Vagina (tissue), 2 donors: ENCODE data around the gene WBP1. TPM values are rescaled to one million over a fixed set of nuclear protein-coding genes. Genes with fewer than 3 reads are reported as not detected.

Experiments
- DNase-seq, 2 donors: peaks; one replicate each; pipeline ENCODE4 v3.0.0-alpha.2; 2017; ENCODE audit errors: extremely low spot score in 2 of 2
- H3K27ac ChIP-seq: fragments of 200-600 bp; sonication (generic); one replicate; pipeline ENCODE4 v1.5.1; 2019
- H3K27me3 ChIP-seq: fragments of 200-600 bp; sonication (generic); one replicate; pipeline ENCODE4 v1.5.1; 2019
- H3K36me3 ChIP-seq, 2 donors: fragments of 200-600 bp; sonication (generic); one replicate each; pipeline ENCODE4 v1.5.1; 2017 to 2019
- H3K4me1 ChIP-seq: fragments of 200-600 bp; sonication (generic); one replicate; pipeline ENCODE4 v1.5.1; 2019
- H3K4me3 ChIP-seq, 2 donors: fragments of 200-600 bp; sonication (generic); 1 replicate in 1 of 2; 2 replicates in 1 of 2; pipeline ENCODE4 v1.5.1; 2016 to 2019
- H3K9me3 ChIP-seq: fragments of 200-600 bp; sonication (generic); one replicate; pipeline ENCODE4 v1.5.1; 2019
- POLR2A ChIP-seq, 2 donors: fragments of 450-650 bp; IDR thresholded peaks; one replicate each; pipeline ENCODE4 v1.6.1; 2017; ENCODE audit warnings: antibody characterized with exemption in 2 of 2, mild to moderate bottlenecking in 2 of 2, moderate library complexity in 2 of 2
- POLR2AphosphoS5 ChIP-seq, 2 donors: sonication (generic); formaldehyde crosslinking; IDR thresholded peaks; one replicate each; pipeline ENCODE4 v1.9.0; 2017; ENCODE audit warnings: antibody characterized with exemption in 2 of 2, mild to moderate bottlenecking in 2 of 2, low read depth in 1 of 2; ENCODE audit not compliant: insufficient read depth in 1 of 2
- intact Hi-C: fragments of 100-400 bp; cut with DNase I; formaldehyde crosslinking; loops from one replicate; pipeline ENCODE4 v1.15.1; 2023
- total RNA-seq: library from RNA; depleted of rRNA; stranded (reverse); fragments of >200 nt; gene quantifications from one replicate; pipeline ENCODE4 v1.2.3, GENCODE V29; 2016
- TF ChIP-seq, protein P1 (sequence below), 3 experiments: fragments of 450-650 bp in 2 of 3; fragments of 200-600 bp in 1 of 3; sonication (generic) in 1 of 3; IDR thresholded peaks; one replicate each; pipeline ENCODE4 v1.5.1; 2017 to 2019; ENCODE audit warnings: antibody characterized with exemption in 3 of 3, mild to moderate bottlenecking in 2 of 3, moderate library complexity in 2 of 3

The WBP1 gene
- total RNA-seq, 1 donor from 2014 or later, result 63.1 TPM

GRCh38 chr2:74424139-74424992 is 33.9 kb upstream of the WBP1 start:
- peaks cover 0 to 21% of the 10 kb centered on the region in 2 donors for H3K36me3 ChIP-seq
- no peak overlapping the region for H3K27ac ChIP-seq
- no peak for DNase-seq
- TF ChIP-seq POLR2A (IDR thresholded peaks at IDR 0.05), result no peak
- no peak for TF ChIP-seq POLR2AphosphoS5 (IDR thresholded peaks at IDR 0.05; ENCODE audit: insufficient read depth in 1 of 2, low read depth in 1 of 2)
- TF ChIP-seq, protein P1, sequence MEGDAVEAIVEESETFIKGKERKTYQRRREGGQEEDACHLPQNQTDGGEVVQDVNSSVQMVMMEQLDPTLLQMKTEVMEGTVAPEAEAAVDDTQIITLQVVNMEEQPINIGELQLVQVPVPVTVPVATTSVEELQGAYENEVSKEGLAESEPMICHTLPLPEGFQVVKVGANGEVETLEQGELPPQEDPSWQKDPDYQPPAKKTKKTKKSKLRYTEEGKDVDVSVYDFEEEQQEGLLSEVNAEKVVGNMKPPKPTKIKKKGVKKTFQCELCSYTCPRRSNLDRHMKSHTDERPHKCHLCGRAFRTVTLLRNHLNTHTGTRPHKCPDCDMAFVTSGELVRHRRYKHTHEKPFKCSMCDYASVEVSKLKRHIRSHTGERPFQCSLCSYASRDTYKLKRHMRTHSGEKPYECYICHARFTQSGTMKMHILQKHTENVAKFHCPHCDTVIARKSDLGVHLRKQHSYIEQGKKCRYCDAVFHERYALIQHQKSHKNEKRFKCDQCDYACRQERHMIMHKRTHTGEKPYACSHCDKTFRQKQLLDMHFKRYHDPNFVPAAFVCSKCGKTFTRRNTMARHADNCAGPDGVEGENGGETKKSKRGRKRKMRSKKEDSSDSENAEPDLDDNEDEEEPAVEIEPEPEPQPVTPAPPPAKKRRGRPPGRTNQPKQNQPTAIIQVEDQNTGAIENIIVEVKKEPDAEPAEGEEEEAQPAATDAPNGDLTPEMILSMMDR (IDR thresholded peaks at IDR 0.05), result no peak
- intact Hi-C loops, result no loop called here
- H3K9me3 ChIP-seq, result no peaks in the 10 kb centered on the region
- H3K4me3 ChIP-seq, result no peak overlapping the region
- peaks cover 19% of the 10 kb centered on the region for H3K4me1 ChIP-seq
- no peaks in the 10 kb centered on the region for H3K27me3 ChIP-seq

GRCh38 chr2:74424995-74425406 is 33.2 kb upstream of the WBP1 start:
- Histone ChIP-seq H3K27ac (no peak overlapping the region), H3K27me3 (no peaks in the 10 kb centered on the region), H3K9me3 (no peaks in the 10 kb centered on the region), H3K4me3 (no peak overlapping the region), H3K4me1 (peaks cover 19% of the 10 kb centered on the region), H3K36me3 (peaks cover 0 to 27% of the 10 kb centered on the region in 2 donors)
- TF ChIP-seq POLR2AphosphoS5 (IDR thresholded peaks at IDR 0.05; ENCODE audit: insufficient read depth in 1 of 2, low read depth in 1 of 2) (no peak), POLR2A (IDR thresholded peaks at IDR 0.05) (no peak)
- TF ChIP-seq, protein P1 (IDR thresholded peaks at IDR 0.05), result no peak
- no peak for DNase-seq
- intact Hi-C loops, result no loop called here

- no peak for DNase-seq
- H3K27ac ChIP-seq, result no peak overlapping the region
- H3K4me3 ChIP-seq, result no peak overlapping the region
- H3K27me3 ChIP-seq, result no peaks in the 10 kb centered on the region
- H3K36me3 ChIP-seq, result peaks cover 0 to 33% of the 10 kb centered on the region in 2 donors
- H3K4me1 ChIP-seq, result peaks cover 16% of the 10 kb centered on the region
- TF ChIP-seq POLR2A (IDR thresholded peaks at IDR 0.05) (no peak), POLR2AphosphoS5 (IDR thresholded peaks at IDR 0.05; ENCODE audit: insufficient read depth in 1 of 2, low read depth in 1 of 2) (no peak)
- TF ChIP-seq, protein P1 (IDR thresholded peaks at IDR 0.05), result no peak
- H3K9me3 ChIP-seq, result no peaks in the 10 kb centered on the region
- intact Hi-C loops, result no loop called here
Measured at GRCh38 chr2:74425523-74425922, 32.7 kb upstream of the WBP1 start.

- H3K4me1 ChIP-seq, result peaks cover 8% of the 10 kb centered on the region
- intact Hi-C loops, result no loop called here
- DNase-seq, result no peak
- H3K36me3 ChIP-seq, result peaks cover 0 to 36% of the 10 kb centered on the region in 2 donors
- H3K27ac ChIP-seq, result no peak overlapping the region
- H3K9me3 ChIP-seq, result no peaks in the 10 kb centered on the region
- TF ChIP-seq, protein P1 (IDR thresholded peaks at IDR 0.05), result no peak
- TF ChIP-seq POLR2AphosphoS5 (IDR thresholded peaks at IDR 0.05; ENCODE audit: insufficient read depth in 1 of 2, low read depth in 1 of 2) (no peak), POLR2A (IDR thresholded peaks at IDR 0.05) (no peak)
- no peak overlapping the region for H3K4me3 ChIP-seq
- H3K27me3 ChIP-seq, result no peaks in the 10 kb centered on the region
Measured at GRCh38 chr2:74426181-74426758, 32.0 kb upstream of the WBP1 start.

GRCh38 chr2:74427551-74427950 is 30.7 kb upstream of the WBP1 start:
- H3K36me3 ChIP-seq, result peaks cover 0 to 39% of the 10 kb centered on the region in 2 donors
- H3K9me3 ChIP-seq, result no peaks in the 10 kb centered on the region
- DNase-seq, result no peak

More at GRCh38 chr2:74427551-74427950, 30.7 kb upstream of the WBP1 start:
- intact Hi-C loops, result no loop called here
- Histone ChIP-seq H3K27me3 (no peaks in the 10 kb centered on the region), H3K4me1 (no peaks in the 10 kb centered on the region), H3K27ac (no peak overlapping the region), H3K4me3 (no peak overlapping the region)
- TF ChIP-seq POLR2A (IDR thresholded peaks at IDR 0.05) (no peak), POLR2AphosphoS5 (IDR thresholded peaks at IDR 0.05; ENCODE audit: insufficient read depth in 1 of 2, low read depth in 1 of 2) (no peak)
- TF ChIP-seq, protein P1 (IDR thresholded peaks at IDR 0.05), result no peak
